ENCODE measurements around the gene TDRD7. TPM values are rescaled to one million over a fixed set of nuclear protein-coding genes. Genes with fewer than 3 reads are reported as not detected.

Gene TDRD7
- total and polyA plus RNA-seq, 2 of the 13 experiments (the other 11 are each of a cell fraction or from before 2014, with no cell fraction given): 9.8 to 15.5 TPM

GRCh38 chr9:97519441-97519970 is 107.6 kb downstream of the TDRD7 start:
- Histone ChIP-seq H4K20me1 (ENCODE audit: insufficient read depth, low read length) (no peaks in the 10 kb centered on the region), H3K4me1 (ENCODE audit: insufficient read depth, low read length) (no peaks in the 10 kb centered on the region), H2AFZ (ENCODE audit: low read length) (no peak overlapping the region), H3K4me2 (ENCODE audit: low read depth, low read length) (no peak overlapping the region), H3K27me3 (ENCODE audit: control insufficient read depth in 1 of 2, insufficient read depth in 2 of 2, low read length in 2 of 2) (peaks cover 3 to 43% of the 10 kb centered on the region in 2 experiments; a peak in 2 of 5 replicates), H3K9ac (ENCODE audit: insufficient read depth, low read depth, low read length) (no peak overlapping the region), H3K27ac (ENCODE audit: extremely low read length, insufficient read depth, low read length) (no peak overlapping the region), H3K36me3 (replicated peaks in 1 of 2; ENCODE audit: control insufficient read depth in 1 of 2, insufficient read depth in 2 of 2, low read length in 2 of 2) (no peaks in the 10 kb centered on the region), H3K79me2 (ENCODE audit: insufficient read depth, low read length) (no peaks in the 10 kb centered on the region), H3K9me3 (ENCODE audit: low read length) (no peaks in the 10 kb centered on the region), H3K4me3 (replicated peaks in 1 of 3; ENCODE audit: insufficient read depth in 1 of 3, low read depth in 2 of 3, low read length in 3 of 3) (no peak overlapping the region)
- BruUV-seq (replicated peaks): no TSS peak
- ChIA-PET POLR2A (no interaction called here), CTCF (ENCODE audit: low intra/inter-chr PET ratio, low total read pairs) (no interaction called here)
- WGBS (ENCODE audit: low lambda C conversion rate): 39% methylated on average over 5 of the region's 11 CpGs
- intact Hi-C loops (cut with micrococcal nuclease; ENCODE audit: unreplicated experiment) (no loop called here), in situ Hi-C loops (cut with HindIII; ENCODE audit: extremely low pct_ligation_motif_present, low pct_unique_long_range_greater_than_20kb) (no loop called here)
- ATAC-seq (no peak), DNase-seq (ENCODE audit: low spot score) (no peak), FAIRE-seq (no peak)
- no peak for TF ChIP-seq ZNF841 (CRISPR knock-in tag; IDR thresholded peaks at IDR 0.05; ENCODE audit: borderline replicate concordance)
- TF ChIP-seq YEATS2 (CRISPR knock-in tag; IDR thresholded peaks at IDR 0.05; ENCODE audit: borderline replicate concordance): no peak
- TF ChIP-seq ZNF503 (CRISPR knock-in tag; IDR thresholded peaks at IDR 0.05): no peak
- no peak for TF ChIP-seq THAP7 (CRISPR knock-in tag; IDR thresholded peaks at IDR 0.05)
- no peak for TF ChIP-seq NR3C1 (CRISPR knock-in tag; IDR thresholded peaks at IDR 0.05)
- TF ChIP-seq HNF4A (CRISPR knock-in tag; IDR thresholded peaks at IDR 0.05): no peak
- no peak for TF ChIP-seq FIP1L1 (IDR thresholded peaks at IDR 0.05; ENCODE audit: borderline replicate concordance, insufficient read depth, low read depth, low read length)
- no peak for TF ChIP-seq ZNF224 (CRISPR knock-in tag; IDR thresholded peaks at IDR 0.05)
- TF ChIP-seq USF2 (IDR thresholded peaks at IDR 0.05; ENCODE audit: low read depth, low read length): no peak
- TF ChIP-seq USF2 (CRISPR knock-in tag; IDR thresholded peaks at IDR 0.05; ENCODE audit: borderline replicate concordance): no peak
- TF ChIP-seq HNF4G (IDR thresholded peaks at IDR 0.05; ENCODE audit: borderline replicate concordance, low read depth, low read length): no peak
- TF ChIP-seq HNF4G (CRISPR knock-in tag; IDR thresholded peaks at IDR 0.05; ENCODE audit: borderline replicate concordance, low read depth): no peak
- TF ChIP-seq MED13 (CRISPR knock-in tag; IDR thresholded peaks at IDR 0.05): no peak
- TF ChIP-seq MXD3 (CRISPR knock-in tag; IDR thresholded peaks at IDR 0.05): no peak
- no peak for TF ChIP-seq RAD51 (IDR thresholded peaks at IDR 0.05; ENCODE audit: borderline replicate concordance)
- TF ChIP-seq NR2C2 (CRISPR knock-in tag; IDR thresholded peaks at IDR 0.05; ENCODE audit: borderline replicate concordance): no peak
- TF ChIP-seq MXD1 (CRISPR knock-in tag; IDR thresholded peaks at IDR 0.05): no peak
- no peak for TF ChIP-seq ZMYM3 (CRISPR knock-in tag; IDR thresholded peaks at IDR 0.05)
- TF ChIP-seq SAFB2 (CRISPR knock-in tag; IDR thresholded peaks at IDR 0.05; ENCODE audit: borderline replicate concordance, low read depth): no peak
- TF ChIP-seq ZNF335 (CRISPR knock-in tag; IDR thresholded peaks at IDR 0.05): no peak

Data from HepG2 (cell line).